ENCODE data around the gene STK4.
"Not testable (repeated sequence)": the region's sequence is repeated elsewhere in the genome, so short reads cannot be mapped to it uniquely, and the experiment has no call there.

STK4 gene

GRCh38 chr20:44983093-44983674 lies 16.9 kb downstream of the STK4 start:
- no peak for DNase-seq (ENCODE audit: low read depth in 2 of 2)

GRCh38 chr20:44988631-44989171 lies 22.4 kb downstream of the STK4 start:
- DNase-seq (ENCODE audit: low read depth in 2 of 2): no peak

- DNase-seq (ENCODE audit: low read depth in 2 of 2): peak in 1 of 2 donors; percentile 23
These were observed 24.1 kb downstream of the STK4 start for GRCh38 chr20:44990425-44990824.

- no peak for DNase-seq (ENCODE audit: low read depth in 2 of 2)
These were observed 24.6 kb downstream of the STK4 start for GRCh38 chr20:44990957-44991356.

- DNase-seq (ENCODE audit: low read depth in 2 of 2): no peak
These were observed 27.0 kb downstream of the STK4 start for GRCh38 chr20:44993343-44993742.

GRCh38 chr20:44997171-44997570 lies 30.9 kb downstream of the STK4 start:
- DNase-seq (ENCODE audit: low read depth in 2 of 2): no peak

GRCh38 chr20:44997668-44998067 lies 31.4 kb downstream of the STK4 start:
- no peak for DNase-seq (ENCODE audit: low read depth in 2 of 2)

- DNase-seq (ENCODE audit: low read depth in 2 of 2): no peak
These were observed 42.3 kb downstream of the STK4 start for GRCh38 chr20:45008521-45009049.

GRCh38 chr20:45010399-45010828 lies 44.1 kb downstream of the STK4 start:
- no peak for DNase-seq (ENCODE audit: low read depth in 2 of 2)

GRCh38 chr20:45011108-45011526 lies 44.8 kb downstream of the STK4 start:
- DNase-seq (ENCODE audit: low read depth in 2 of 2): peak in 1 of 2 donors; percentile 28

GRCh38 chr20:45012682-45013302 lies 46.5 kb downstream of the STK4 start:
- DNase-seq (ENCODE audit: low read depth in 2 of 2): no peak

- DNase-seq (ENCODE audit: low read depth in 2 of 2): not testable (repeated sequence)
These were observed 47.8 kb downstream of the STK4 start for GRCh38 chr20:45014131-45014530.

- DNase-seq (ENCODE audit: low read depth in 2 of 2): no peak
These were observed 48.5 kb downstream of the STK4 start for GRCh38 chr20:45014671-45015415.

GRCh38 chr20:45016089-45016671 lies 49.9 kb downstream of the STK4 start:
- DNase-seq (ENCODE audit: low read depth in 2 of 2): no peak

GRCh38 chr20:45017281-45017680 lies 51.0 kb downstream of the STK4 start:
- DNase-seq (ENCODE audit: low read depth in 2 of 2): no peak

GRCh38 chr20:45017857-45018256 lies 51.5 kb downstream of the STK4 start:
- DNase-seq (ENCODE audit: low read depth in 2 of 2): no peak

GRCh38 chr20:45019027-45019761 lies 52.9 kb downstream of the STK4 start:
- no peak for DNase-seq (ENCODE audit: low read depth in 2 of 2)

- no peak for DNase-seq (ENCODE audit: low read depth in 2 of 2)
These were observed 53.4 kb downstream of the STK4 start for GRCh38 chr20:45019762-45020123.

- DNase-seq (ENCODE audit: low read depth in 2 of 2): no peak
These were observed 54.0 kb downstream of the STK4 start for GRCh38 chr20:45020236-45020886.

- no peak for DNase-seq (ENCODE audit: low read depth in 2 of 2)
These were observed 55.3 kb downstream of the STK4 start for GRCh38 chr20:45021631-45022030.

- not testable (repeated sequence) for DNase-seq (ENCODE audit: low read depth in 2 of 2)
These were observed 56.8 kb downstream of the STK4 start for GRCh38 chr20:45023140-45023539.
